Measurements from ENCODE around the gene GSN.

The GSN gene

GRCh38 chr9:121242219-121242958 is 25.6 kb upstream of the GSN start:
- no peak for DNase-seq
- in situ Hi-C loops (cut with MboI; ENCODE audit: low pct_unique_long_range_greater_than_20kb, low sequenced_read_pairs) = no loop called here

- DNase-seq = no peak
- in situ Hi-C loops (cut with MboI; ENCODE audit: low pct_unique_long_range_greater_than_20kb, low sequenced_read_pairs) = no loop called here
These were observed 25.0 kb upstream of the GSN start for GRCh38 chr9:121242959-121243346.

GRCh38 chr9:121246821-121247561 is 21.0 kb upstream of the GSN start:
- in situ Hi-C loops (cut with MboI; ENCODE audit: low pct_unique_long_range_greater_than_20kb, low sequenced_read_pairs) = no loop called here
- peak; percentile 36 for DNase-seq

- DNase-seq = peak; percentile 57
- in situ Hi-C loops (cut with MboI; ENCODE audit: low pct_unique_long_range_greater_than_20kb, low sequenced_read_pairs) = no loop called here
These were observed 18.4 kb upstream of the GSN start for GRCh38 chr9:121249563-121249962.

GRCh38 chr9:121252104-121252851 is 15.7 kb upstream of the GSN start:
- in situ Hi-C loops (cut with MboI; ENCODE audit: low pct_unique_long_range_greater_than_20kb, low sequenced_read_pairs) = no loop called here
- peak; percentile 95 for DNase-seq

GRCh38 chr9:121253162-121253561 is 14.8 kb upstream of the GSN start:
- no peak for DNase-seq
- in situ Hi-C loops (cut with MboI; ENCODE audit: low pct_unique_long_range_greater_than_20kb, low sequenced_read_pairs) = no loop called here

GRCh38 chr9:121253821-121254501 is 14.0 kb upstream of the GSN start:
- peak; percentile 68 for DNase-seq
- in situ Hi-C loops (cut with MboI; ENCODE audit: low pct_unique_long_range_greater_than_20kb, low sequenced_read_pairs) = no loop called here

- no peak for DNase-seq
- in situ Hi-C loops (cut with MboI; ENCODE audit: low pct_unique_long_range_greater_than_20kb, low sequenced_read_pairs) = no loop called here
These were observed 8.5 kb upstream of the GSN start for GRCh38 chr9:121259498-121259897.

GRCh38 chr9:121259935-121260334 is 8.0 kb upstream of the GSN start:
- in situ Hi-C loops (cut with MboI; ENCODE audit: low pct_unique_long_range_greater_than_20kb, low sequenced_read_pairs) = loop anchor here (10.0 kb wide), 1 partner anchor 45 kb away; no protein-coding TSS in a partner anchor
- no peak for DNase-seq

GRCh38 chr9:121260457-121261106 is 7.4 kb upstream of the GSN start:
- in situ Hi-C loops (cut with MboI; ENCODE audit: low pct_unique_long_range_greater_than_20kb, low sequenced_read_pairs) = loop anchor here (10.0 kb wide), 1 partner anchor 46 kb away; no protein-coding TSS in a partner anchor
- no peak for DNase-seq

GRCh38 chr9:121261107-121261460 is 6.9 kb upstream of the GSN start:
- in situ Hi-C loops (cut with MboI; ENCODE audit: low pct_unique_long_range_greater_than_20kb, low sequenced_read_pairs) = loop anchor here (10.0 kb wide), 1 partner anchor 46 kb away; no protein-coding TSS in a partner anchor
- peak; percentile 46 for DNase-seq

- no peak for DNase-seq
- in situ Hi-C loops (cut with MboI; ENCODE audit: low pct_unique_long_range_greater_than_20kb, low sequenced_read_pairs) = loop anchor here (10.0 kb wide), 1 partner anchor 47 kb away; no protein-coding TSS in a partner anchor
These were observed 6.2 kb upstream of the GSN start for GRCh38 chr9:121261755-121262154.

- in situ Hi-C loops (cut with MboI; ENCODE audit: low pct_unique_long_range_greater_than_20kb, low sequenced_read_pairs) = loop anchor here (10.0 kb wide), 1 partner anchor 48 kb away; no protein-coding TSS in a partner anchor
- DNase-seq = no peak
These were observed 5.5 kb upstream of the GSN start for GRCh38 chr9:121262423-121262822.

GRCh38 chr9:121262953-121263352 is 5.0 kb upstream of the GSN start:
- no peak for DNase-seq
- in situ Hi-C loops (cut with MboI; ENCODE audit: low pct_unique_long_range_greater_than_20kb, low sequenced_read_pairs) = loop anchor here (10.0 kb wide), 1 partner anchor 48 kb away; no protein-coding TSS in a partner anchor

GRCh38 chr9:121266356-121266755 is 1.6 kb upstream of the GSN start:
- DNase-seq = no peak
- in situ Hi-C loops (cut with MboI; ENCODE audit: low pct_unique_long_range_greater_than_20kb, low sequenced_read_pairs) = loop anchor here (10.0 kb wide), 1 partner anchor 52 kb away; no protein-coding TSS in a partner anchor

GRCh38 chr9:121266906-121267650 is 884 bp upstream of the GSN start:
- in situ Hi-C loops (cut with MboI; ENCODE audit: low pct_unique_long_range_greater_than_20kb, low sequenced_read_pairs) = loop anchor here (10.0 kb wide), 1 partner anchor 52 kb away; no protein-coding TSS in a partner anchor
- no peak for DNase-seq

GRCh38 chr9:121268598-121268850 is 562 bp downstream of the GSN start:
- in situ Hi-C loops (cut with MboI; ENCODE audit: low pct_unique_long_range_greater_than_20kb, low sequenced_read_pairs) = loop anchor here (10.0 kb wide), 1 partner anchor 54 kb away; no protein-coding TSS in a partner anchor
- DNase-seq = peak; percentile 51

All from KBM-7 (cell line).